ENCODE measurements around the gene LRRC3C.

The LRRC3C gene

GRCh38 chr17:39979893-39980350, 52.4 kb downstream of the LRRC3C start:
- peak; percentile 69 for DNase-seq (ENCODE audit: low read depth)

- peak; percentile 100 for DNase-seq (ENCODE audit: low read depth)
These were observed 53.0 kb downstream of the LRRC3C start, which contains the start of gene PSMD3 for GRCh38 chr17:39980351-39981206. PSMD3 (plus strand) TSS chr17:39980807; CDS start chr17:39980971, 164 bp downstream.

GRCh38 chr17:39981207-39981741, 53.7 kb downstream of the LRRC3C start:
- DNase-seq (ENCODE audit: low read depth) = no peak

DNA sequence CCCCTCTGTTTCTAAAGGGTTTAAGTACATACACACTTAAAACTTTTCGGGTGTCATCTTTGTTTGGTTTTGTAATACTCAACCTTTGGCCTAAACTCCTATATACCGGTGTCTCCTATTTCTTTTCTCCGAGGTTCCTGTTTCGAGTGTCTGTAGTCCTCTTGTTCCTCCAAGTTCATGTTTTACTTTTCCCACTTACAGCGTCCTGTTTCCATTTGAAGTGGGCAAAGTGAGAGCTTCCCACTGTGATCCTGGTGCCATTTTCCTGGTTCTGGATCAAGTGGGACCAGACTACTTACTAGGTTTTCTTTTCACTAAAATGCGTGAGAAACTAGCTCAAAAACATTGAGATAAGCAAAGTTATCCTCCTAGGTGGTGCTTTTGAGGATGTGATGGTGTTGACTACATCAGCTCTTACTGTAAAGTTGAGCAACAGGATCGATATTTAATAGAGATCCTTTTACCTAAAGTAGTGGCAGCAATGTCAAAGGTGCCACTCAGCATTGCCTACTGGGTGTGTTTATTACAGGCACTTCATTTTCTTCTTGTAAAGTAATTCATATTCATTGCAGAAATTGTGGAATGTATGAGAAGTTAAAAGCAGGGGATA, 54.3 kb downstream of the LRRC3C start:
- DNase-seq (ENCODE audit: low read depth) = no peak

DNA sequence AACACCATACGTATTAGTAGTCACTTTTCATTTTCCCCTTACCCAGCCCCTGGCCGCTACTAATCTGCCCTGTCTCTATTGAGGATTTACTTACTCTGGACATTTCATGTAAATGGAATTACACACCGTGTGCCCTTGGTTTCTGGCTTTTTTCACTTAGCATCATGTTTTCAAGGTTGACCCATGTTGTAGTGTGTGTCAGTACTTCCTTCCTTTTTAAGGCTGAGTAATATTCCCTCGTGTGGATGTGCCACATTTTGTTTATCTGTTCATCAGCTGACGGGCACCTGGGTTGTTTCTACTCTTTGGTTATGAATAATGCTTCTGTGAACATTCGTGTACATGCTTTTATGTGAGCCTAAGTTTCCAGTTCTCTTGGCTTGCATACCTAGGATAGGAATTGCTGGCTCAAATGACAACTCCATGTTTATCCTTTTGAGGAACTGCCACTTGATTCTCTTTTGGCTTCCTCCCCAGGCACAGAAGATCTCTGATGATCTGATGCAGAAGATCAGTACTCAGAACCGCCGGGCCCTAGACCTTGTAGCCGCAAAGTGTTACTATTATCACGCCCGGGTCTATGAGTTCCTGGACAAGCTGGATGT, 60.8 kb downstream of the LRRC3C start:
- DNase-seq (ENCODE audit: low read depth) = no peak

DNA sequence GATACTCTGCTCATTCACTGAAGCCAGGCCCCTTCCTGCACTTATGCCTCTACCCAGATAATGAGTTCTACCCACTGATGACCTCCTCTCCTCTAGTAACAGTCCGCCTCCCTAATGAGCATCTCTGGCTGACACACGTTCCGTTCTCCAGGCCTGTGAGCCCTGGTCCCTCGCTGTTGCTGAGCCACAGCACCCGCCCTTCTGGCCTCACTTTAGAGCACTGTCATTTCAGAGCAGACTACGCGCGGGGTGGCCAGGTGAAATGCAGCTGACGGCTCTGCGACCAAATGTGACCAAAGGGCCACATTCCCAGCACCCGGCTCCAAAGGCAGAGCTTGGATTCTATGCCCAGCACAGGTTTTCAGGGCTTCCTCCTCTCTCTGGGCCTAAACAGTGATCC, 66.9 kb downstream of the LRRC3C start:
- no peak for DNase-seq (ENCODE audit: low read depth)

Measured in CMK (cell line).